Loucy (cell line): ENCODE results near the gene CACNB2.

ENCODE experiments used
- H2AFZ ChIP-seq: fragments of 200-600 bp; sonication (generic); 2 replicates; pipeline ENCODE4 v1.6.0; 2016; ENCODE audit warnings: antibody characterized with exemption, mild to moderate bottlenecking, low read length, moderate library complexity
- H3F3A ChIP-seq: fragments of 200-600 bp; 2 replicates; pipeline ENCODE4 v1.6.0; 2016; ENCODE audit warnings: antibody characterized with exemption, low read depth, mild to moderate bottlenecking
- H3K27me3 ChIP-seq: fragments of 200-600 bp; sonication (generic); 2 replicates; pipeline ENCODE4 v1.6.1; 2014; ENCODE audit warnings: low read length, mild to moderate bottlenecking; ENCODE audit not compliant: insufficient read depth, poor library complexity, severe bottlenecking
- H3K36me3 ChIP-seq: fragments of 200-600 bp; sonication (generic); 2 replicates; pipeline ENCODE4 v1.6.1; 2016; ENCODE audit warnings: low read length; ENCODE audit not compliant: insufficient read depth
- H3K4me1 ChIP-seq: fragments of 200-600 bp; sonication (generic); 2 replicates; pipeline ENCODE4 v1.5.1; 2014; ENCODE audit warnings: low read length, mild to moderate bottlenecking; ENCODE audit not compliant: insufficient read depth, poor library complexity, severe bottlenecking
- H3K4me2 ChIP-seq: fragments of 200-600 bp; sonication (generic); 2 replicates; pipeline ENCODE4 v1.6.0; 2014; ENCODE audit warnings: antibody characterized with exemption, low read length, low read depth, mild to moderate bottlenecking; ENCODE audit not compliant: poor library complexity, severe bottlenecking
- H3K4me3 ChIP-seq: fragments of 200-600 bp; sonication (generic); 2 replicates; pipeline ENCODE4 v1.5.1; 2014; ENCODE audit warnings: low read length, mild to moderate bottlenecking, mixed read lengths; ENCODE audit not compliant: poor library complexity, severe bottlenecking
- H3K79me2 ChIP-seq: fragments of 200-600 bp; sonication (generic); 2 replicates; pipeline ENCODE4 v1.6.1; 2014; ENCODE audit warnings: low read length; ENCODE audit not compliant: insufficient read depth
- H3K9ac ChIP-seq: fragments of 200-600 bp; sonication (generic); 2 replicates; pipeline ENCODE4 v1.6.0; 2014; ENCODE audit warnings: mild to moderate bottlenecking, low read depth, low read length, moderate library complexity; ENCODE audit not compliant: poor library complexity, severe bottlenecking
- H3K9me2 ChIP-seq: fragments of 200-600 bp; sonication (generic); replicated peaks from 2 replicates; pipeline ENCODE4 v1.6.1; 2016; ENCODE audit warnings: low read depth, low read length, mixed read lengths
- H3K9me3 ChIP-seq: fragments of 200-600 bp; sonication (generic); 2 replicates; pipeline ENCODE4 v1.6.1; 2014; ENCODE audit warnings: mild to moderate bottlenecking, antibody characterized with exemption, low read length, low read depth; ENCODE audit not compliant: insufficient read depth
- H4K20me1 ChIP-seq: fragments of 200-600 bp; sonication (generic); 2 replicates; pipeline ENCODE4 v1.6.0; 2014; ENCODE audit warnings: antibody characterized with exemption, low read length, mild to moderate bottlenecking; ENCODE audit not compliant: insufficient read depth, poor library complexity, severe bottlenecking
- CTCF ChIP-seq: fragments of 200-600 bp; sonication (generic); conservative IDR thresholded peaks from 2 replicates; pipeline ENCODE4 v1.5.1; 2014; ENCODE audit warnings: mild to moderate bottlenecking, antibody characterized with exemption, low read length
- EZH2phosphoT487 ChIP-seq: fragments of 200-600 bp; IDR thresholded peaks from 2 replicates; pipeline ENCODE4 v1.6.1; 2018; ENCODE audit warnings: antibody characterized with exemption, mild to moderate bottlenecking, moderate library complexity, borderline replicate concordance

CACNB2 gene

GRCh38 chr10:18140957-18141845 lies 977 bp downstream of the CACNB2 start:
- Histone ChIP-seq H3K4me3 (no peak overlapping the region), H4K20me1 (no peaks in the 10 kb centered on the region), H3K4me1 (no peaks in the 10 kb centered on the region), H3K36me3 (no peaks in the 10 kb centered on the region), H3K79me2 (no peaks in the 10 kb centered on the region), H3K4me2 (peak overlapping the region; percentile 47), H2AFZ (no peak overlapping the region), H3K9ac (no peak overlapping the region), H3K9me2 (no peaks in the 10 kb centered on the region), H3F3A (no peaks in the 10 kb centered on the region), H3K27me3 (peaks cover 16% of the 10 kb centered on the region), H3K9me3 (no peaks in the 10 kb centered on the region)
- no peak for TF ChIP-seq CTCF
- no peak for TF ChIP-seq EZH2phosphoT487

GRCh38 chr10:18142151-18142550 lies 1.9 kb downstream of the CACNB2 start:
- H3K36me3 ChIP-seq, result no peaks in the 10 kb centered on the region
- H4K20me1 ChIP-seq, result no peaks in the 10 kb centered on the region
- no peak for TF ChIP-seq EZH2phosphoT487
- TF ChIP-seq CTCF, result no peak
- H3K4me1 ChIP-seq, result no peaks in the 10 kb centered on the region
- H3K4me3 ChIP-seq, result no peak overlapping the region
- no peaks in the 10 kb centered on the region for H3K9me2 ChIP-seq
- no peaks in the 10 kb centered on the region for H3F3A ChIP-seq
- peaks cover 16% of the 10 kb centered on the region for H3K27me3 ChIP-seq
- H2AFZ ChIP-seq, result no peak overlapping the region
- H3K4me2 ChIP-seq, result no peak overlapping the region
- H3K9ac ChIP-seq, result no peak overlapping the region
- no peaks in the 10 kb centered on the region for H3K9me3 ChIP-seq
- no peaks in the 10 kb centered on the region for H3K79me2 ChIP-seq

DNA sequence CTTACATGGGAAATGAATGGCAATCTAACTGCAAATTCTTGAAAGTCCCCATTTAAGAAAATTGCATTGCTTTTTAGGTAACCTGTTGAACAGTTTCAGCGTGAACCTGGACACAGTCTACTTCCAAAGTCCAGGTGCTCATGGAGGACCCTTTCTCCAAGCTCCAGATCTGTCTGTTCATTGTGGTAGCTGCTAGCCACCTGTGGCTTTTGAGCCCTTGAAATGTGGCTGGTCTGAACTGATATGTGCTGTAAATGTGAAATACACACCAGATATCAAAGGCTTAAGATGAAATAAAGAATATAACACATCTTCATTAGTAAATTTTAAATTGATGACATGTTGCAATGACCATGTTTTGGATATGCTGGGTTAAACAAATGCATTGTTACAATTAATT lies 4.2 kb downstream of the CACNB2 start:
- Histone ChIP-seq H3K9ac (no peak overlapping the region), H3K9me3 (no peaks in the 10 kb centered on the region), H3K4me1 (no peaks in the 10 kb centered on the region), H3K36me3 (no peaks in the 10 kb centered on the region), H3F3A (no peaks in the 10 kb centered on the region), H3K9me2 (no peaks in the 10 kb centered on the region), H2AFZ (no peak overlapping the region), H3K79me2 (no peaks in the 10 kb centered on the region), H3K27me3 (peaks cover 16% of the 10 kb centered on the region), H4K20me1 (no peaks in the 10 kb centered on the region), H3K4me3 (no peak overlapping the region), H3K4me2 (no peak overlapping the region)
- TF ChIP-seq EZH2phosphoT487 (no peak), CTCF (no peak)
